22Rv1 (cell line): ENCODE data around the gene CPN2.

ENCODE experiments used
- H3K27ac ChIP-seq: fragments of 450-650 bp; 2 replicates; pipeline ENCODE4 v1.5.1; 2017
- ZFX ChIP-seq: fragments of 450-650 bp; IDR thresholded peaks from 2 replicates; pipeline ENCODE4 v1.6.1; 2017; ENCODE audit warnings: antibody characterized with exemption, borderline replicate concordance
- TF ChIP-seq, protein P1 (sequence below): fragments of 450-650 bp; IDR thresholded peaks from 2 replicates; pipeline ENCODE4 v1.5.1; 2017; ENCODE audit warnings: mild to moderate bottlenecking

The CPN2 gene

DNA sequence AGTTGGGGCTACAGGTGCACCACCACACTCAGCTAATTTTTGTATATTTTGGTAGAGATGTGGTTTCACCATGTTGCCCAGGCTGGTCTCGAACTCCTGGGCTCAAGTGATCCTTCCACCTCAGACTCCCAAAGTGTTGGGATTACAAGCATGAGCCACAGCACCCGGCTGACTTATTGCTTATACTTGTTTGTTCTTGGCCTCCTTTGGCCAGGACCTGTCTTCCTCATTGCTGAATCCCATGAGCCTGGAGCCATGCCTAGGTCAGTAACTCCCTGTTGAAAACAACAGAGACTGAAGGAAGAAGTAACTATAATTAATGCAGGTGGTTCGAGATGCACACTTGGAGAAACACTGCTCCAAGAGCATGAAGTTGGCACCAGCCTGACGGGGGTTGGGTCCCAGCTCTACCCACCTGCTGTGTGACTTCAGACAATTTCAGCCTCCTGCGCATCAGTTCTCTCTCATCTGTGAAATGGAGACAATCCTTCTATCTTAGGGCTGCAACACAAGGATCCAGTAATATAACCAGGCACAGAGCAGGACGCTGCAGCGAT is 38.9 kb downstream of the CPN2 start:
- TF ChIP-seq, protein P1, sequence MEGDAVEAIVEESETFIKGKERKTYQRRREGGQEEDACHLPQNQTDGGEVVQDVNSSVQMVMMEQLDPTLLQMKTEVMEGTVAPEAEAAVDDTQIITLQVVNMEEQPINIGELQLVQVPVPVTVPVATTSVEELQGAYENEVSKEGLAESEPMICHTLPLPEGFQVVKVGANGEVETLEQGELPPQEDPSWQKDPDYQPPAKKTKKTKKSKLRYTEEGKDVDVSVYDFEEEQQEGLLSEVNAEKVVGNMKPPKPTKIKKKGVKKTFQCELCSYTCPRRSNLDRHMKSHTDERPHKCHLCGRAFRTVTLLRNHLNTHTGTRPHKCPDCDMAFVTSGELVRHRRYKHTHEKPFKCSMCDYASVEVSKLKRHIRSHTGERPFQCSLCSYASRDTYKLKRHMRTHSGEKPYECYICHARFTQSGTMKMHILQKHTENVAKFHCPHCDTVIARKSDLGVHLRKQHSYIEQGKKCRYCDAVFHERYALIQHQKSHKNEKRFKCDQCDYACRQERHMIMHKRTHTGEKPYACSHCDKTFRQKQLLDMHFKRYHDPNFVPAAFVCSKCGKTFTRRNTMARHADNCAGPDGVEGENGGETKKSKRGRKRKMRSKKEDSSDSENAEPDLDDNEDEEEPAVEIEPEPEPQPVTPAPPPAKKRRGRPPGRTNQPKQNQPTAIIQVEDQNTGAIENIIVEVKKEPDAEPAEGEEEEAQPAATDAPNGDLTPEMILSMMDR: no peak
- no peak for TF ChIP-seq ZFX
- H3K27ac ChIP-seq: no peak overlapping the region

DNA sequence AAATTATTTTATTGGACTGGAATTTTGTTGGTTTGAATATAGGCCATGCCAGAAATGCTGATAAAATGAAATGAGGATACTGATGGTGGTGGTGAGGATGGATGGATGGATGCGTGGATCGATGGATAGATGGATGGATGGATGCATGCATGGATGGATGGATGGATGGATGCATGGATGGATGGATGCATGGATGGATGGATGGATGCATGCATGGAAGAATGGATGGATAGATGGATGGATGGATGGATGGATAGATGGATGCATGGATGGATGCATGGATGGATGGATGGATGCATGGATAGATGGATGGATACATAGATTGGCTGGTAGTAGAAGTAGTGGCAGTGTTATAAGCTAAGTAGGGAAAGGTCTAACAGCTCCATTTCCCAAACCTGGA is 40.1 kb downstream of the CPN2 start:
- no peak overlapping the region for H3K27ac ChIP-seq
- TF ChIP-seq, protein P1: no peak
- no peak for TF ChIP-seq ZFX

DNA sequence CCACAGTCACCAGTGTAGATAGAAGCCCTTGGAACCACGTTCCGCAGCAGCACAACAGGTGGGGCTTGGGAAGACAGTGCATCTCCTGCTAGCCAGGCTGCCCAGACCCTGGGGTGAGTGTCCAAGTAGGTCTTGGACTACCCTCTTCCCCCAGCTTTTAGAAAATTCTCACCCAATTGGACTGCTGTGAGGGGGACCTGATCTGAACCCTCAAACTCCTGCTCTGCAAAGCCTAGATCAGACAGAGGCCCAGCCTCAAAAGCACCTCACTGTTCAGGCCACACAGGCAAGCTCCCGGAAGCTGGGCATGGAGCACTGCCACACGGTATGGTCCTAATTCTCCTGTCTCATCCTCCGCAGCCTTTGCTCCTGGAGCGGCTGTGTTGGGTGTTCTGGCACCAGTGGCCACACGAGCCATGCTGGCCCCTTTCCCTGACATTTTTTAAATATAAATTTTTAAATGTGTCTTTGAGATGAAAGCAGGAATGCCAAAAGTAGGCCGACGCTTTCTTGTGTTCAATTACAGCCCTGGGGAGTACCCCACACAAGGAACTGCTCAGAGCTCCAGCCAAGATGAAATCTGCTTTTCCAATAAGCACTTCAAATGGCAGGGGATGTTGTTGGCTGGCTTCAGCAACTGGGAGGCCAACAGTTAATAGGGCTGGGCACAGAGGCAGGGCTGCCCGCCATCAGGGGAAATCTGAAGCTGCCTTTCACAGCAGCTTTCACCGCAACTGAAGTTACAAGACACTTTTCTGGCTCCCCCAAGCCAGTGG is 40.9 kb downstream of the CPN2 start:
- no peak overlapping the region for H3K27ac ChIP-seq
- no peak for TF ChIP-seq ZFX
- TF ChIP-seq, protein P1: no peak

DNA sequence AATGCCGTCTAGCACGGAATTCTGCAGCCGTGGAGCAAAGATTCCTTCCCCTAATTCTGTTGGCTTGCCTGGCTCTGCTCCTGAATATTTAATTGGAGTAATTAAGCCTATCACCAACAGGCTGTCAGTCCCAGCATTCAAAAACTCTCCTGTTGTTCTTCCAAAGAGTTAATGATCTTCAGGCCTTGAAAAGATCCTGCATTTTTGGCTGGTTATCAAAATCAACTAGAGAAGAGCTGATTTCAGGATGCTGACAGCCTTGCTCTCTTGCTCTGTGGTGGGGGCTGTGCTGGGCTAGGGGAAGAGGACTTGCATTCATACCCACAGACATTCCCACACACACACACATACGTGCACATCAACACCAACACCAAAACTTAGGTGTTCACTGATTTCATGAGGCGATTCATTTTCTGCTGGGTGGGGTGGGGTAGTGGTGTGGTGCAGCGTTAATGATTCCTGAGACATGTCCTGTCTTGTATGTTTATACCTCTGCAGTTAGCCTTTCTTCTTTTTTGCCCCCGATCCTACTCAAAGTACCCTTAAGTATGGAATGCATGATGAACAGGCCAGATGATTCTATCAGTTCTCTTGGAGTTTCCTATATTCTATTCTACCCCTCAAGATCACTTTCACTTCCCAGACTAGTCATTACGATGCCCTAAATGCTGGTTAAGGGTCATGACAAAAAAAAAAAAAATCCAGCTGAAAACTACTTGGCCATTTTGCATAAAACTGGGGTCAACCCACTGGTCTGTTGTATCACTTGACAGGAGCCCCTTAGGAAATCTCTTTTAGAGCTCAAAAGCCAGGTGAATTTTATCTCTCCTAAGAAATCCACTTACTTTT is 42.3 kb downstream of the CPN2 start:
- no peak overlapping the region for H3K27ac ChIP-seq
- no peak for TF ChIP-seq ZFX
- TF ChIP-seq, protein P1: no peak

DNA sequence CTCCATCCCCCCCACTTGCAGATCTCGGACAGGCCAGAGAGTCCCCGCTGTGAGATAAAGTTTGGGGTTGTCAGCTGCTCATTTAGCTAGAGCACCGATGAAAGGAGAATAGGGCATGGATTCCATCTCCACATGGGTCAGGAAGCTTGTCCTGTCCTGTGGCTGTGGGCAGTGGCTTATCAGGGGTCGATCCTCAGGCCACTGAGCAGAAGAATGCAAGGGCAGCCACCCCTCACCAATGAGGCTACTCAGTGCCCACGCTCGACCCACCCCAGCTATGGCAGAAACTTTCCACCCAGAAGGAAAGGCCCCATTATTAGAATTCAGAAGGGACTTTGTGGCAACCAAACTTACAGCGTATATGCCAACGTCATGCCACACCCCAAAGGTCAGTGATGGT is 43.3 kb downstream of the CPN2 start:
- TF ChIP-seq ZFX: no peak
- TF ChIP-seq, protein P1: no peak
- H3K27ac ChIP-seq: no peak overlapping the region

DNA sequence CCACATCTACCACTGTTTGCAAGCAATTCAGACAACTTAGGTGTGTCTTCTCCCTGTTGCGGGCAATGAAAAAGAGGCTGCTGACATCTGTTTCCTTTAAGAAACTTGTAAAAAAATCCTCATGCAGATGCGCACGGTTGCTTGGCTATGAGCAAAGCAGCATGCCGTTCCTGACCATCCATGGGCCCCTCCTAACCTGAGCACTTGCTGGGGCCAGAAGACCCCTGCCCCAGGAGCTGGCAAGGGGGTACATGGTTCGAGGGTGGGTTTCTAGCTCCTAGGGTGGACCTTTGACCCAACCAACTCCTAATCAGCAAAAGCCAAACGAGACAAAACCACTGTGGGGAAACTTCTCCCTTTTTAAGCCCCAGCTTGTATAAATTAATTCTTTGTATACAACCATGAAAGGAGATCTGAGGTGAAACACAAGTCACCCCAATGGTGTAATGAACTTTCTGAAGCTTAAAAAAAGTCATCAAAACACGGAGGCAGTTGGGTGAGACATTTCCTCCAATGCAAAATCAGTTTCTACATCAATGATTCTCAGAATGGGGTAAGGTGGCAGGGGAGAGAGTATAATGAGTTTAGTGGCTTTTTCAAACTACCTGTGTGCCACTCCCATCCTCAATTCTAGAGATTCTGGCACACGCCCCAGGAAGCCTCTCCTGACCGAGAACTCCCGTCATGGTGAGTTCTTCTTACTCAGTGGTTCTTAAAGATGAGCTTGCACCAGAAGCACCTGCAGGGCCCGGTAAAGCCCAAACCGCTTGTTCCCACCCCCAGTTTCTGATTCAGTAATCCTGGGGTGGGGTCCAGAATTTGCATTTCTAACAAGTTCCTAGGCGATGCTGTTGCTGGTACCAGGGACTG is 44.1 kb downstream of the CPN2 start:
- TF ChIP-seq ZFX: no peak
- TF ChIP-seq, protein P1: no peak
- H3K27ac ChIP-seq: no peak overlapping the region
